HepG2 (cell line): ENCODE data around the gene ENDOG. TPM values are rescaled to one million over a fixed set of nuclear protein-coding genes. Genes with fewer than 3 reads are reported as not detected.
A peak's percentile ranks its signal among the peaks of the same experiment; 100 is the strongest.

Experiments
- CENPT ChIP-seq: sonication (generic); formaldehyde crosslinking; IDR thresholded peaks from 2 replicates; pipeline ENCODE4 v1.8.0; 2022; ENCODE audit warnings: low read depth, mild to moderate bottlenecking, moderate library complexity, missing genetic modification reagents
- IKZF1 ChIP-seq: fragments of 450-650 bp; IDR thresholded peaks from 2 replicates; pipeline ENCODE4 v1.7.1; 2016
- MXD4 ChIP-seq: IDR thresholded peaks from 2 replicates; pipeline ENCODE4 v1.6.1; 2016; ENCODE audit warnings: mild to moderate bottlenecking, missing biosample characterization, missing genetic modification reagents
- NR2F1 ChIP-seq, 2 experiments: fragments of 450-650 bp in 1 of 2; formaldehyde crosslinking in 1 of 2; IDR thresholded peaks; 2 replicates each; pipeline versions ENCODE4 v1.5.0 to v1.6.1; 2016 to 2020; ENCODE audit warnings: mild to moderate bottlenecking in 1 of 2, missing compliant biosample characterization in 1 of 2, missing genetic modification reagents in 1 of 2, moderate library complexity in 1 of 2
- POLR2AphosphoS5 ChIP-seq: IDR thresholded peaks from 2 replicates; pipeline ENCODE4 v1.6.1; 2012; ENCODE audit warnings: low read depth, low read length
- SCMH1 ChIP-seq: sonication (generic); formaldehyde crosslinking; IDR thresholded peaks from 2 replicates; pipeline ENCODE4 v1.9.0; 2021; ENCODE audit warnings: missing genetic modification reagents, mild to moderate bottlenecking, borderline replicate concordance
- SRY ChIP-seq: sonication (generic); formaldehyde crosslinking; IDR thresholded peaks from 2 replicates; pipeline ENCODE4 v1.8.0; 2022; ENCODE audit warnings: mild to moderate bottlenecking, missing genetic modification reagents
- TSC22D2 ChIP-seq: sonication (generic); formaldehyde crosslinking; IDR thresholded peaks from 2 replicates; pipeline ENCODE4 v1.5.1; 2020; ENCODE audit warnings: missing genetic modification reagents, mild to moderate bottlenecking, borderline replicate concordance
- ZC3H13 ChIP-seq: sonication (generic); formaldehyde crosslinking; IDR thresholded peaks from 2 replicates; pipeline ENCODE4 v1.8.1; 2023; ENCODE audit warnings: mild to moderate bottlenecking, missing genetic modification reagents, moderate library complexity
- ZFP41 ChIP-seq: sonication (generic); formaldehyde crosslinking; IDR thresholded peaks from 2 replicates; pipeline ENCODE4 v1.4.0; 2020; ENCODE audit warnings: mild to moderate bottlenecking, missing genetic modification reagents, borderline replicate concordance
- ZNF317 ChIP-seq: sonication (generic); formaldehyde crosslinking; IDR thresholded peaks from 2 replicates; pipeline ENCODE4 v1.5.0; 2020; ENCODE audit warnings: mild to moderate bottlenecking, missing genetic modification reagents
- ZNF329 ChIP-seq: sonication (generic); formaldehyde crosslinking; IDR thresholded peaks from 2 replicates; pipeline ENCODE4 v1.9.0; 2021; ENCODE audit warnings: low read depth, mild to moderate bottlenecking, missing genetic modification reagents
- ZNF33A ChIP-seq: sonication (generic); formaldehyde crosslinking; IDR thresholded peaks from 2 replicates; pipeline ENCODE4 v1.5.1; 2020; ENCODE audit warnings: missing genetic modification reagents, mild to moderate bottlenecking, moderate library complexity, borderline replicate concordance
- ZNF432 ChIP-seq: sonication (generic); formaldehyde crosslinking; IDR thresholded peaks from 2 replicates; pipeline ENCODE4 v1.5.0; 2020; ENCODE audit warnings: missing genetic modification reagents, mild to moderate bottlenecking, borderline replicate concordance
- ZNF557 ChIP-seq: sonication (generic); formaldehyde crosslinking; IDR thresholded peaks from 2 replicates; pipeline ENCODE4 v1.4.0; 2020; ENCODE audit warnings: missing genetic modification reagents
- ZNF569 ChIP-seq: sonication (generic); formaldehyde crosslinking; IDR thresholded peaks from 2 replicates; pipeline ENCODE4 v1.5.0; 2020; ENCODE audit warnings: mild to moderate bottlenecking, missing genetic modification reagents, moderate library complexity, borderline replicate concordance
- ZNF773 ChIP-seq: sonication (generic); formaldehyde crosslinking; IDR thresholded peaks from 2 replicates; pipeline ENCODE4 v1.4.0; 2020; ENCODE audit warnings: missing genetic modification reagents, borderline replicate concordance
- ZNF788 ChIP-seq: sonication (generic); formaldehyde crosslinking; IDR thresholded peaks from 2 replicates; pipeline ENCODE4 v1.5.0; 2020; ENCODE audit warnings: mild to moderate bottlenecking, missing genetic modification reagents, borderline replicate concordance
- polyA plus RNA-seq, 8 experiments: library from polyadenylated mRNA; depleted of rRNA in 3 of 8; stranded (reverse) in 7 of 8; unstranded in 1 of 8; fragments of >200 nt; fragmentation: Illumina TruSeq in 4 of 8; extraction: Trizol in 4 of 8; gene quantifications; 2 replicates each; pipeline versions ENCODE4 v1.2.1 to v1.2.3, GENCODE V29; 2011 to 2016; ENCODE audit warnings: low read depth in 4 of 8, missing spikeins in 1 of 8, mixed read lengths in 1 of 8; ENCODE audit not compliant: insufficient read depth in 1 of 8
- total RNA-seq, 5 experiments: library from RNA; depleted of rRNA; stranded (reverse); fragments of >200 nt; fragmentation: Illumina TruSeq; extraction: Trizol; gene quantifications; 2 replicates each; pipeline ENCODE4 v1.2.3, GENCODE V29; 2016; ENCODE audit warnings: low read depth in 1 of 5
- TF ChIP-seq, protein P1 (sequence below): sonication (generic); formaldehyde crosslinking; IDR thresholded peaks from 2 replicates; pipeline ENCODE4 v1.4.0; 2020; ENCODE audit warnings: missing genetic modification reagents
- TF ChIP-seq, protein P2 (sequence below): sonication (generic); formaldehyde crosslinking; IDR thresholded peaks from 2 replicates; pipeline ENCODE4 v1.5.0; 2020; ENCODE audit warnings: mild to moderate bottlenecking, missing genetic modification reagents

Gene ENDOG
- total and polyA plus RNA-seq, 2 of the 13 experiments (the other 11 are each of a cell fraction or from before 2014, with no cell fraction given), result 26.3 to 28.8 TPM

DNA sequence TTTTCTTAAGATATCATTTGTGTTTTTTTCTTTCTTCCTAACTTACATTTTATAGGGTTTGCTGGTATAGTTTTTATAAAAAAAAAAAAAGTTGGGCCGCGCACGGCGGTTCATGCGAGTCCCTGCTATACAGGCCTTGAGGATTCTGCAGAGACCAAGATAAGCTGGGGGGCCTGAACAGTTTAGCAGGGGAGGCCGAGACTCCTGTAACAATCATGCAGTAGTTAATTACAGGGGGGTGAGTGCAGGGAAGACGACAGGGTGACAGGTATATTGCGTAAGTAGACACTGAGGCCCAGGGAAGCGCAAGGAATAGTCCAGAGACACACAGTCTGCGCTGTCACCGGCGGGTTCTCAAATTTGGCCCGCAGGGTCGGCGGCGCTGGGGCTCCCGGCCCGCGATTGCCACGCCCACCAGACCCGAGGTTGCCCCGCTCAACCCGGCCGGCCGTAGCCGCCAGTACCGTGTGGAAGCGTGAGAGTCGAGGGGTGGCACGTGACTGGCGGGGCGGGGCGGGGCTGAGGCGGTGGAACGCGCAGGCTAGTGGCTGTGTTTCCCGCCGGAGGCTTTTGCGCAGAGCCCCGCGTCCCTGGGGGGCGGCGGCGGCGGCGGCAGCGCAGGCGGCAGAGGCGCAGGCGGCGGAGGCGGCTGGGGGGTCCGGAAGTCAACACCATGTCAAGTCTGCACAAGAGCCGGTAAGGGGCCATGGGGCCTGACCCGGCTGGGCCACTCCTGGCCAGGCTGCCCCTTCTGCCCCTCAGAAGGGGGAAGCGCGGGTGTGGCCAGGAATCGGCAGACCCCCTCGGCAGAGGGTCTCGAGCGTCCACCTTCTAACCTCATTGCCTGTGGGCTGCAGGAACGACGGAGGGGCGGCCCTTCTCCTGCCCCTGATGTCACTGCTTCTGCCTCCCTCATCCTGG is 31.4 kb upstream of the ENDOG start, which contains the start of gene TBC1D13 (continued):
- no peak for TF ChIP-seq ZNF432 (CRISPR knock-in tag)
- peak; percentile 92 for TF ChIP-seq ZNF317
- no peak for TF ChIP-seq SCMH1 (CRISPR knock-in tag)
- no peak for TF ChIP-seq ZNF33A (CRISPR knock-in tag)
- no peak for TF ChIP-seq NR2F1 (CRISPR knock-in tag; IDR thresholded peaks at IDR 0.05)
- TF ChIP-seq ZFP41, result peak; percentile 97; the same call in 1 of the 2 replicates
- TF ChIP-seq IKZF1, result no peak
- peak; percentile 90 for TF ChIP-seq ZNF329
- TF ChIP-seq, protein P1, sequence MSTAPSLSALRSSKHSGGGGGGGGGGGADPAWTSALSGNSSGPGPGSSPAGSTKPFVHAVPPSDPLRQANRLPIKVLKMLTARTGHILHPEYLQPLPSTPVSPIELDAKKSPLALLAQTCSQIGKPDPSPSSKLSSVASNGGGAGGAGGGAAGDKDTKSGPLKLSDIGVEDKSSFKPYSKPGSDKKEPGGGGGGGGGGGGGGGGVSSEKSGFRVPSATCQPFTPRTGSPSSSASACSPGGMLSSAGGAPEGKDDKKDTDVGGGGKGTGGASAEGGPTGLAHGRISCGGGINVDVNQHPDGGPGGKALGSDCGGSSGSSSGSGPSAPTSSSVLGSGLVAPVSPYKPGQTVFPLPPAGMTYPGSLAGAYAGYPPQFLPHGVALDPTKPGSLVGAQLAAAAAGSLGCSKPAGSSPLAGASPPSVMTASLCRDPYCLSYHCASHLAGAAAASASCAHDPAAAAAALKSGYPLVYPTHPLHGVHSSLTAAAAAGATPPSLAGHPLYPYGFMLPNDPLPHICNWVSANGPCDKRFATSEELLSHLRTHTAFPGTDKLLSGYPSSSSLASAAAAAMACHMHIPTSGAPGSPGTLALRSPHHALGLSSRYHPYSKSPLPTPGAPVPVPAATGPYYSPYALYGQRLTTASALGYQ, result peak; percentile 68; the same call in 1 of the 2 replicates
- 0 out of 2 replicates have a peak, but pooled peaks have one; percentile 22 for TF ChIP-seq POLR2AphosphoS5
- peak; percentile 98 for TF ChIP-seq MXD4 (CRISPR knock-in tag)
- TF ChIP-seq ZC3H13 (CRISPR knock-in tag), result peak; percentile 97
- peak; percentile 99 for TF ChIP-seq ZNF788 (CRISPR knock-in tag)
- TF ChIP-seq SRY, result peak; percentile 91; the same call in 1 of the 2 replicates
- TF ChIP-seq ZNF569 (CRISPR knock-in tag), result no peak
- TF ChIP-seq, protein P2, sequence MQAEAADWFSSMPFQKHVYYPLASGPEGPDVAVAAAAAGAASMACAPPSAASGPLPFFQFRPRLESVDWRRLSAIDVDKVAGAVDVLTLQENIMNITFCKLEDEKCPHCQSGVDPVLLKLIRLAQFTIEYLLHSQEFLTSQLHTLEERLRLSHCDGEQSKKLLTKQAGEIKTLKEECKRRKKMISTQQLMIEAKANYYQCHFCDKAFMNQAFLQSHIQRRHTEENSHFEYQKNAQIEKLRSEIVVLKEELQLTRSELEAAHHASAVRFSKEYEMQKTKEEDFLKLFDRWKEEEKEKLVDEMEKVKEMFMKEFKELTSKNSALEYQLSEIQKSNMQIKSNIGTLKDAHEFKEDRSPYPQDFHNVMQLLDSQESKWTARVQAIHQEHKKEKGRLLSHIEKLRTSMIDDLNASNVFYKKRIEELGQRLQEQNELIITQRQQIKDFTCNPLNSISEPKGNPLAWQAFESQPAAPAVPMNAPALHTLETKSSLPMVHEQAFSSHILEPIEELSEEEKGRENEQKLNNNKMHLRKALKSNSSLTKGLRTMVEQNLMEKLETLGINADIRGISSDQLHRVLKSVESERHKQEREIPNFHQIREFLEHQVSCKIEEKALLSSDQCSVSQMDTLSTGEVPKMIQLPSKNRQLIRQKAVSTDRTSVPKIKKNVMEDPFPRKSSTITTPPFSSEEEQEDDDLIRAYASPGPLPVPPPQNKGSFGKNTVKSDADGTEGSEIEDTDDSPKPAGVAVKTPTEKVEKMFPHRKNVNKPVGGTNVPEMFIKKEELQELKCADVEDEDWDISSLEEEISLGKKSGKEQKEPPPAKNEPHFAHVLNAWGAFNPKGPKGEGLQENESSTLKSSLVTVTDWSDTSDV (CRISPR knock-in tag), result peak; percentile 93
- peak; percentile 64; the same call in 1 of the 2 replicates for TF ChIP-seq ZNF557 (CRISPR knock-in tag)
- TF ChIP-seq TSC22D2 (CRISPR knock-in tag), result peak; percentile 81; the same call in 1 of the 2 replicates
- TF ChIP-seq ZNF773 (CRISPR knock-in tag), result peak; percentile 73; the same call in 1 of the 2 replicates
- TF ChIP-seq CENPT (CRISPR knock-in tag), result peak; percentile 76; the same call in 1 of the 2 replicates
